ENCODE data around the gene RNF6.

RNF6 gene

GRCh38 chr13:26163812-26164211 is 58.3 kb downstream of the RNF6 start:
- Histone ChIP-seq H3K4me3 (no peak overlapping the region), H3K36me3 (ENCODE audit: insufficient read depth, low read length) (no peaks in the 10 kb centered on the region), H3K27ac (no peak overlapping the region), H3K9me3 (ENCODE audit: low read depth, low read length) (no peaks in the 10 kb centered on the region), H3K9ac (ENCODE audit: insufficient read length) (no peak overlapping the region)
- TF ChIP-seq FOXP2 (optimal IDR thresholded peaks at IDR 0.05; ENCODE audit: control extremely low read depth, extremely low read length, insufficient read depth), result no peak
- TF ChIP-seq POLR2AphosphoS5 (IDR thresholded peaks at IDR 0.05; ENCODE audit: borderline replicate concordance, low read depth, low read length), result no peak
- no peak for TF ChIP-seq EZH2 (IDR thresholded peaks at IDR 0.05)
- no peak for DNase-seq (ENCODE audit: low read depth, low spot score)

Data from SK-N-MC (cell line).